Stimulated activated CD8-positive, alpha-beta memory T cell treated with anti-CD3 and anti-CD28 coated beads, Interleukin-4, amount 100 ng/mL, for 1 hour (primary cell): ENCODE results near the gene ZNF580.

ENCODE experiments used
- DNase-seq, 2 donors: peaks; one replicate each; pipeline ENCODE4 v3.0.0-alpha.2; 2020; ENCODE audit warnings: low read depth in 2 of 2, low spot score in 1 of 2

Gene ZNF580

DNA sequence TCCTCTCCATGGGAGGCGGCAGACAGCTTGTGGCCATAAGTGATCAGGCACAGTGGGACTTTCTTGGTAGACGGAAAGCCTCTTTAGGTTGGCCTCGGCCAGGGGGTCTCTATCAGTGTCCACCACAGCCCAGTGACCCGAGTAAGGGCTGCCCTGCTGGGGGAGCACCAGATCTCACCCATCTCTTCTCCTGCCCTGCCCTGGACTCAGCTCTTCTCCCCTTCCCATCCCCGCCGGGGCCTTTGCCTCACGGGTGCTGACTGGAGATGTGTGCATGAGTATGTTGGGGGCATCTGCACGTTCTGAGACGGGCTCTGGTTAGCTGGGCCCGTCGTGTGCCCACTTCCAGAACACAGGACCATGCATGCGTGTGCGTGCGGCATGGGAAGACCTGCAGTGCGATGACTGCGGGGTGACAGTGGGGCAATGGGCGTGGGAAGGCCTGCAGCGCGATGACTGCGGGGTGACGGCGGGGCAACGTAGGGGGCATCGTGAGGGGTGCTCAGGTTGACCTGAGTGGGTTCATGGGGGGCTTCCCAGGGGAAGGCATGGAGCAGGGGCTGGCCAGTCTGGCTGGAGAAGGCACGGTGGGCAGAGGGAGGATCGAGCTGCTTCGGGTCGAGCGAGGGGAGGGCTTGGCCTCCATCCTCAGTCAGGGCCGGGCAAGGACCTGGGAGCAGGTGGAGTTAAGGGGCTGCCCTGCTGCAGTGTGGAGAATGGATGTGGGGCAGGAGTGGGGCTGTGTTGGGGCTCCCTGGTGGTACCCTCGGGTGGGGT is 50.2 kb downstream of the ZNF580 start:
- DNase-seq, result no peak

DNA sequence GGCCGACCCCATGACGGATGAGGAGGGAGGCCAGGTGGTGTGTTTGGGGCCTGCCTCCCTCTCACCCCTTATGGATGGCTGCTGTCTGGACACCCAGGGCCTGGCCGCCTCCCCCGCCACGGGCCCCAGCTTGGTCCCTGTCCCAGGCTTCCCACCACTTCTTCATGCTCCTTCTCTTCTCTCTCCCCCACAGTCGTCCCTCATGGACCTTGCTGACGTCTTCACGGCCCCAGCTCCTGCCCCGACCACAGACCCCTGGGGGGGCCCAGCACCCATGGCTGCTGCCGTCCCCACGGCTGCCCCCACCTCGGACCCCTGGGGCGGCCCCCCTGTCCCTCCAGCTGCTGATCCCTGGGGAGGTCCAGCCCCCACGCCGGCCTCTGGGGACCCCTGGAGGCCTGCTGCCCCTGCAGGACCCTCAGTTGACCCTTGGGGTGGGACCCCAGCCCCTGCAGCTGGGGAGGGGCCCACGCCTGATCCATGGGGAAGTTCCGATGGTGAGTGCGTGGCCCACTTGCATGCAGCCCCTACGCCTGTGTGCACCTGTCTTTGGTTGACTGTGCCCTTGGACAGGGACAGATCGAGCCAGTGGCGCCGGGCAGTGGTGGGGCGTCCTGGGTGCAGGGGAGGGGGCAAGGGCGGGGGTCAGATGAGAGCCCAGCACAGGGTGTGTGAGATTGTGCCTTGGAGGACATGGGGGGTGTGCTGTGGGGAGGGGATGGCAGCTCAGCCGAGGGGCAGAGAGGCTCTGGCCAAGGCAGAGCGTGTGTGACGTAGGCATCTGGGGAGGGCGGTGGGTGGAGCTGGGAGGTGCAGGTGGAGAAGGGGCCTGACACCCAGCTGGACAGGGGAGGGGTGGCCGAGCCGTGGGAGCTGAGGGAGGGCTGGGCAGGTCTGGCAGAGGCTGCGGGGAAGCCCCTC is 51.0 kb downstream of the ZNF580 start:
- DNase-seq, result no peak

DNA sequence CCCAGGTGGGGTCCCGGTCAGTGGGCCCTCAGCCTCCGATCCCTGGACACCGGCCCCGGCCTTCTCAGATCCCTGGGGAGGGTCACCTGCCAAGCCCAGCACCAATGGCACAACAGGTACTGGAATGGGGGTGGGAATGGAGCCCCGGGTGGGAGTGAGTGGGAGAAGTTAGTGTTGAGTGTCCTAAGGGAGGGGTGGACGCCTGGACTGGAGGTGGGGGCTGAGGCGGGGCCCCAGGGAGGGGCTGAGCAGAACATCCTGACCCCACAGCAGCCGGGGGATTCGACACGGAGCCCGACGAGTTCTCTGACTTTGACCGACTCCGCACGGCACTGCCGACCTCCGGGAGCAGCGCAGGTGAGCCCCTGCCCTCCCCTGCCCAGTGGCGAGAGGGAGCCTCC is 51.9 kb downstream of the ZNF580 start:
- DNase-seq, result no peak
